ENCODE results near the gene RBMS3.

- TF ChIP-seq CTCF (IDR thresholded peaks at IDR 0.05), result no peak
- no peak for TF ChIP-seq POLR2A (IDR thresholded peaks at IDR 0.05)
Measured at GRCh38 chr3:29716213-29716612, 435.3 kb downstream of the RBMS3 start.
